Esophagus squamous epithelium (tissue), 5 donors: ENCODE measurements around the gene PHKB. TPM values are rescaled to one million over a fixed set of nuclear protein-coding genes. Genes with fewer than 3 reads are reported as not detected.

ENCODE experiments used
- DNase-seq: peaks from one replicate; lab custom pipeline; 2025; lab: John Stamatoyannopoulos, UW
- H3K27ac ChIP-seq, 4 donors: fragments of 200-600 bp; sonication (generic); one replicate each; pipeline ENCODE4 v1.5.1; 2016 to 2019; ENCODE audit warnings: mild to moderate bottlenecking in 1 of 4
- H3K27me3 ChIP-seq, 4 donors: fragments of 200-600 bp; sonication (generic); 1 replicate in 3 of 4; 2 replicates in 1 of 4; pipeline versions ENCODE4 v1.5.1 to v1.6.0; 2017 to 2021; ENCODE audit warnings: antibody characterized with exemption in 1 of 4
- H3K36me3 ChIP-seq, 3 donors: fragments of 200-600 bp; sonication (generic); one replicate each; pipeline ENCODE4 v1.5.1; 2016 to 2019
- H3K4me1 ChIP-seq, 3 donors: fragments of 200-600 bp; sonication (generic); one replicate each; pipeline ENCODE4 v1.5.1; 2017 to 2019
- H3K4me3 ChIP-seq, 4 donors: fragments of 200-600 bp; sonication (generic); 1 replicate in 3 of 4; 2 replicates in 1 of 4; pipeline ENCODE4 v1.5.1; 2016 to 2019; ENCODE audit warnings: mild to moderate bottlenecking in 2 of 4, moderate library complexity in 1 of 4
- H3K9me3 ChIP-seq, 3 donors: fragments of 200-600 bp; sonication (generic); one replicate each; pipeline ENCODE4 v1.5.1; 2016 to 2019
- POLR2A ChIP-seq, 4 donors: fragments of 450-650 bp; IDR thresholded peaks; one replicate each; pipeline ENCODE4 v1.6.1; 2017; ENCODE audit warnings: antibody characterized with exemption in 4 of 4, mild to moderate bottlenecking in 4 of 4, moderate library complexity in 3 of 4
- WGBS, 2 donors: methylation state at CpG; one replicate each; pipeline ENCODE4 v1.1.5; 2018; 5-methylcytosine and 5-hydroxymethylcytosine counted together
- intact Hi-C: fragments of 100-400 bp; cut with DNase I; formaldehyde crosslinking; loops from one replicate; pipeline ENCODE4 v1.15.0; 2022
- total RNA-seq, 4 donors: library from RNA; depleted of rRNA; stranded (reverse); fragments of >200 nt; gene quantifications; one replicate each; pipeline ENCODE4 v1.1.0, GENCODE V29; 2016
- TF ChIP-seq, protein P1 (sequence below), 6 experiments: fragments of 450-650 bp in 4 of 6; fragments of 200-600 bp in 2 of 6; sonication (generic) in 2 of 6; IDR thresholded peaks; one replicate each; pipeline ENCODE4 v1.5.1; 2016 to 2019; ENCODE audit warnings: antibody characterized with exemption in 6 of 6, mild to moderate bottlenecking in 4 of 6, moderate library complexity in 4 of 6
- donor health status: DM: yes; HTN: yes; CAD: no.

The PHKB gene
- total RNA-seq, 4 donors from 2014 or later, result 39.0 to 81.3 (median 53.8) TPM

DNA sequence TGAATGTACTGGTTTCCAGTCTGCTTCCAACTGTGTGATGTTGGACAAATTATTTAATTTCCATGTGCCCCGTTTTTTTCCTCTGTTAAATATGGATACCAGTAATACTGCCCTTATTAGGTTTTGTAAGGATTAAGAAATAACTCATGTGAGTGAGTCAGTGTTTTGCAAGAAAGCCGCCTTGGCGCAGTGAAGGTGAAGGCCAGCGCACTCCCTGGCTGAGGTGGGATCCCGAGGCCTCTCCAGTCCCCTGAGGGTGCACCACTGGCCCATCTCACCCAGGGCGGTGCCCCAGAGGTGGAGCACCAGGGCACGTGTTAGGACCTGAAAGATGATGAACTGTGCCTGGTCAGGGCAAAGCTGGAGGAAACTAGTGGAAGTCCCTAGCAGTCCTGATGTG is 43.5 kb downstream of the PHKB start:
- 84% methylated on average over 4 to 6 of the region's 7 CpGs for WGBS, 2 donors
- Histone ChIP-seq H3K4me1 (peaks cover 0 to 9% (median 0%) of the 10 kb centered on the region in 3 donors), H3K27ac (no peak overlapping the region), H3K4me3 (no peak overlapping the region), H3K36me3 (peaks cover 14 to 66% (median 22%) of the 10 kb centered on the region in 3 donors), H3K9me3 (no peaks in the 10 kb centered on the region), H3K27me3 (no peaks in the 10 kb centered on the region)
- TF ChIP-seq, protein P1, sequence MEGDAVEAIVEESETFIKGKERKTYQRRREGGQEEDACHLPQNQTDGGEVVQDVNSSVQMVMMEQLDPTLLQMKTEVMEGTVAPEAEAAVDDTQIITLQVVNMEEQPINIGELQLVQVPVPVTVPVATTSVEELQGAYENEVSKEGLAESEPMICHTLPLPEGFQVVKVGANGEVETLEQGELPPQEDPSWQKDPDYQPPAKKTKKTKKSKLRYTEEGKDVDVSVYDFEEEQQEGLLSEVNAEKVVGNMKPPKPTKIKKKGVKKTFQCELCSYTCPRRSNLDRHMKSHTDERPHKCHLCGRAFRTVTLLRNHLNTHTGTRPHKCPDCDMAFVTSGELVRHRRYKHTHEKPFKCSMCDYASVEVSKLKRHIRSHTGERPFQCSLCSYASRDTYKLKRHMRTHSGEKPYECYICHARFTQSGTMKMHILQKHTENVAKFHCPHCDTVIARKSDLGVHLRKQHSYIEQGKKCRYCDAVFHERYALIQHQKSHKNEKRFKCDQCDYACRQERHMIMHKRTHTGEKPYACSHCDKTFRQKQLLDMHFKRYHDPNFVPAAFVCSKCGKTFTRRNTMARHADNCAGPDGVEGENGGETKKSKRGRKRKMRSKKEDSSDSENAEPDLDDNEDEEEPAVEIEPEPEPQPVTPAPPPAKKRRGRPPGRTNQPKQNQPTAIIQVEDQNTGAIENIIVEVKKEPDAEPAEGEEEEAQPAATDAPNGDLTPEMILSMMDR (IDR thresholded peaks at IDR 0.05), result no peak
- no peak for TF ChIP-seq POLR2A (IDR thresholded peaks at IDR 0.05)
- DNase-seq, result no peak
- intact Hi-C loops, result no loop called here

DNA sequence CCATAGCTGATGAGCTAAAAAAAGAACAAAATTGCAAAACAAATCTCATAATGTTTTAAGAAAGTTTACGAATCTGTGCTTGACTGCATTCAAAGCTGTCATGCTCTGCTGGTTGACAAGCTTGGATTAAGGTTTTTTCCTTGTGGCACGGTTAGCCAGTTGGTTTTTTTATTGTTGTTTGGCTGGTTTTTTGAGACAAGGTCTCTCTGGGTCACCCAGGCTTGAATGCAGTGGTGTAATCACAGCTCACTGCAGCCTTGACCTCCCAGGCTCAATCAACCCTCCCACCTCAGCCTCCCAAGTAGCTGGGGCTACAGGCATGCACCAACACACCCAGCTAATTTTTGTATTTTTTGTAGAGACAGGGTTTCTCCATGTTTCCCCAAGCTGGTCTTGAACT is 45.7 kb downstream of the PHKB start:
- intact Hi-C loops, result no loop called here
- TF ChIP-seq, protein P1 (IDR thresholded peaks at IDR 0.05), result no peak
- TF ChIP-seq POLR2A (IDR thresholded peaks at IDR 0.05), result no peak
- DNase-seq, result no peak
- no peaks in the 10 kb centered on the region for H3K9me3 ChIP-seq
- H3K27ac ChIP-seq, result no peak overlapping the region
- no peak overlapping the region for H3K4me3 ChIP-seq
- WGBS, 2 donors, result 57 to 68% methylated on average over 2 of the region's 2 CpGs
- peaks cover 0 to 9% (median 0%) of the 10 kb centered on the region in 3 donors for H3K4me1 ChIP-seq
- no peaks in the 10 kb centered on the region for H3K27me3 ChIP-seq
- H3K36me3 ChIP-seq, result peaks cover 14 to 66% (median 17%) of the 10 kb centered on the region in 3 donors

DNA sequence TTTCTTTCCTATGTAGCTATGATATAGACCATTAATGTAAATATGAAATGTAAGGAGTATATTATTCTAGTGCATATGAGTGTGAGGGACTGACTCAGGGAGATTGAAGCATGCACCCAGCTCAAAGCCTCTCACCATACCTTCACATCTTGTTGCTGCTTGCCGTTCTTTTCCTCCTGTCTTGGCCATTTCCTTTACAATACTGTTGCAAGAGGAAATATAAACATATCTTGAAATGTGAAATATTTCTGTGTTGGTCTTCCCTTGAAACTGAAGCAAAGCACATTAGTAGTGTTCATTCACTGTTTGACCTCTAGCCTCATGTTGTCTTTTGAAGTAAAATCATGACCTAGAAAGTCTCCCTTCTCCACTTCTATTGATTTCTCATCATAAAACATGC is 46.6 kb downstream of the PHKB start:
- Histone ChIP-seq H3K4me1 (peaks cover 0 to 9% (median 0%) of the 10 kb centered on the region in 3 donors), H3K36me3 (peaks cover 14 to 66% (median 16%) of the 10 kb centered on the region in 3 donors), H3K27ac (no peak overlapping the region), H3K9me3 (no peaks in the 10 kb centered on the region), H3K27me3 (no peaks in the 10 kb centered on the region), H3K4me3 (no peak overlapping the region)
- no peak for TF ChIP-seq POLR2A (IDR thresholded peaks at IDR 0.05)
- TF ChIP-seq, protein P1 (IDR thresholded peaks at IDR 0.05), result no peak
- intact Hi-C loops, result no loop called here
- DNase-seq, result no peak
- WGBS, 2 donors, result 55 to 59% methylated on average over 1 of the region's 1 CpG

DNA sequence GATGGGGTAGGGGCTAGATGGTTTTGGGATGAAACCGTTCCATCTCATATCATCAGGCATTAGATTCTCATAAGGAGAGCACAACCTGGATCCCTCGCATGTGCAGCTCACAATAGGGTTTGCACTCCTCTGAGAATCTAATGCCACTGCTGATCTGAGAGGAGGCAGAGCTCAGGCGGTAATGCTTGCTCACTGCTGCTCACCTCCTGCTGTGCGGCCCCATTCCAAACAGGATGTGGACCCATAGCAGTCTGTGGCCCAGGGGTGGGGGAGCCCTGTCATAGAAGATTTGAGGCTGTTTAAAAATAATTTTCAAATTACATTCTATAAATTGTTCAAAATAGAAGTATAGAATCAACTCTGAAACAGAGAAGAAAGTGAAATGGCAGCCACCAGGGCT is 50.8 kb downstream of the PHKB start:
- Histone ChIP-seq H3K27me3 (no peaks in the 10 kb centered on the region), H3K4me1 (peaks cover 0 to 2% (median 0%) of the 10 kb centered on the region in 3 donors), H3K36me3 (peaks cover 0 to 76% (median 3%) of the 10 kb centered on the region in 3 donors), H3K27ac (no peak overlapping the region), H3K4me3 (no peak overlapping the region), H3K9me3 (no peaks in the 10 kb centered on the region)
- 96 to 100% methylated on average over 2 to 4 of the region's 4 CpGs for WGBS, 2 donors
- no peak for DNase-seq
- TF ChIP-seq, protein P1 (IDR thresholded peaks at IDR 0.05), result no peak
- no peak for TF ChIP-seq POLR2A (IDR thresholded peaks at IDR 0.05)
- intact Hi-C loops, result no loop called here

DNA sequence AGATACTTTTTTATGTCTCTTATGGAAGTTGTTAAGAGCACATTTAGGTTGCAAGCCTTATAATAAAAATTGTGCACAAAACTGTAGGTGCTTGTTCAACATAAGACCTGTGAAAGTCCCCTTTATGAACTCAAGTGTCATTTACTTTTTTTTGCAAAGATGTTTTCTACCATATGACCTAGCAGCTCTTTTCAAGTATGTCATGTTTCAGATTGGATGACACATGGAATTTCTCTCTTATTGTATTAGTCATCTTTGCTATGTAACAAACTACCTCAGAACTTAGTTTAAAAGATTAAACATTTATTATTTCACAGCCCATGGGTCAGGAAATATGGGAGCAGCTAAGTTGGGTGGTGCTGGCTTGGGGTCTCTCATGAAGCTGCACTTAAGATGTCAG is 57.9 kb downstream of the PHKB start:
- no peak overlapping the region for H3K27ac ChIP-seq

More for the DNA sequence above, 57.9 kb downstream of the PHKB start:
- no peaks in the 10 kb centered on the region for H3K9me3 ChIP-seq
- TF ChIP-seq, protein P1 (IDR thresholded peaks at IDR 0.05), result no peak
- no peak for TF ChIP-seq POLR2A (IDR thresholded peaks at IDR 0.05)
- DNase-seq, result no peak
- H3K4me3 ChIP-seq, result no peak overlapping the region
- H3K36me3 ChIP-seq, result peaks cover 0 to 49% (median 3%) of the 10 kb centered on the region in 3 donors
- peaks cover 0 to 12% (median 0%) of the 10 kb centered on the region in 3 donors for H3K4me1 ChIP-seq
- H3K27me3 ChIP-seq, result no peaks in the 10 kb centered on the region
- intact Hi-C loops, result no loop called here
